IPS-15b (cell line): ENCODE measurements around the gene HMGCL.
"Not testable (repeated sequence)": the region's sequence is repeated elsewhere in the genome, so short reads cannot be mapped to it uniquely, and the experiment has no call there.

ENCODE experiments used
- H3K27me3 ChIP-seq: one replicate; pipeline ENCODE4 v1.6.1; 2013; ENCODE audit warnings: low read length; ENCODE audit not compliant: control insufficient read depth, insufficient read depth
- H3K36me3 ChIP-seq: one replicate; pipeline ENCODE4 v1.6.1; 2013; ENCODE audit warnings: low read length; ENCODE audit not compliant: control insufficient read depth, insufficient read depth
- H3K4me1 ChIP-seq: one replicate; pipeline ENCODE4 v1.6.1; 2013; ENCODE audit warnings: mild to moderate bottlenecking, low read length; ENCODE audit not compliant: control insufficient read depth, insufficient read depth
- H3K4me3 ChIP-seq: one replicate; pipeline ENCODE4 v1.5.1; 2013; ENCODE audit warnings: low read depth, low read length
- H3K9ac ChIP-seq: one replicate; pipeline ENCODE4 v1.6.1; 2013; ENCODE audit warnings: low read depth, mild to moderate bottlenecking, low read length
- H3K9me3 ChIP-seq: one replicate; pipeline ENCODE4 v1.6.1; 2013; ENCODE audit warnings: mild to moderate bottlenecking, low read length; ENCODE audit not compliant: control insufficient read depth, insufficient read depth

Gene HMGCL

GRCh38 chr1:23796466-23797271, 28.6 kb downstream of the HMGCL start:
- Histone ChIP-seq H3K4me1 (peaks cover 5% of the 10 kb centered on the region), H3K4me3 (no peak overlapping the region), H3K9ac (no peak overlapping the region), H3K36me3 (peaks cover 42% of the 10 kb centered on the region), H3K27me3 (peaks cover 3% of the 10 kb centered on the region), H3K9me3 (no peaks in the 10 kb centered on the region)

DNA sequence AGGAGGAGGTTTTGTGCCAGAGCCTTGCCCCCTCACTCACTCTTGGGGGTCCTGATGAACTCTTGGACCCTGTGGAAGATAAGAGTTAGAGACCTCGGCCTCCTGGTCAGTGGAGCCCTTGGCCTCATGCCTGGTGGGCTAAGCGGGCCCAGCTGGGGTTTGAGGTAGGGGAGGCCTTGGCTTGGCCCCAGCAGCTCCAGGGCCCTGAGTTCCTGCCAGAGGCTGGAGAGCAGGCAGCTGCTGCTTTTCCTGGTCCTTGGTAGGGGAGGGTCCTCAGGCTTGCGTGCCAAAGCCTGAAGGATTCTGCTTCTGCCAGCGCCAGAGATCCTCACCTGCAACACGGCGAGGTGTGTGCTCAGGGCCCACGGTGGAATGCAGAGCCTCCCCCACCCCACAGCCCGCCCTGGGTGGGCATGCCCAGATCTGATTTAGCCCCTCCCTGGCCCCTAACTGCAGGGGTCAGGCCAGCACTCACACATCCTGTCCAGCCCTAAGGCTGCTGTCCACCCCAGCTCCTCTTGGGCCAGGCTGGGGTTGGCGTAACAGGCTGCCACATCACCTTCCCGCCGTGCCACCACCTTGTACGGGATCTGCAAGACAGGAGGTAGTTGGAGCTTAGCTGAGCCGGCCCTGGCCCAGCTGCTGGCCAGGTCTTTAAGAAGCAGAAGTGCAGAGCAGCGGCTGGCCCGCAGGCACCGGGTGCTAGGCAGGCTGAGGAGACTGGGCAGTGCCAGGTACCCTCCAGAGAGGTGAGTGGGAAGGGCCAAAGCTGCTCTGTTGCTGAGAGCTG, 29.4 kb downstream of the HMGCL start:
- Histone ChIP-seq H3K9ac (no peak overlapping the region), H3K27me3 (no peaks in the 10 kb centered on the region), H3K36me3 (peaks cover 42% of the 10 kb centered on the region), H3K4me3 (no peak overlapping the region), H3K4me1 (peaks cover 5% of the 10 kb centered on the region), H3K9me3 (no peaks in the 10 kb centered on the region)

DNA sequence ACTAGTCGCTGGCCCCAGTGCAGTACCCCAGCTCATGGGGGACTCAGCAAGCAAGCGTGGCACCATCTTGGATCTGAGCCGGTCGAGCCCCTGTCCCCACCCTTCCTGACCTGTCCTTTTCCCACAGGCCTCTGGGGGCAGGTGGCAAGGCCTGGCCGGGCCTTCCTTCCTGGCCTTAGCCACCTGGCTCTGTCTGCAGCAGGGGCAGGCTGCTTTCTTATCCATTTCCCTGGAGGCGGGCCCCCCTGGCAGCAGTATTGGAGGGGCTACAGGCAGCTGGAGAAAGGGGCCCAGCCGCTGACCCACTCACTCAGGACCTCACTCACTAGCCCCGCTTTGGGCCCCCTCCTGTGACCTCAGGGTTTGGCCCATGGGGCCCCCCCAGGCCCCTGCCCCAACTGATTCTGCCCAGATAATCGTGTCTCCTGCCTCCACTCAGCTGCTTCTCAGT, 30.5 kb downstream of the HMGCL start:
- Histone ChIP-seq H3K36me3 (peaks cover 42% of the 10 kb centered on the region), H3K4me1 (peaks cover 11% of the 10 kb centered on the region)
- H3K27me3 ChIP-seq, H3K4me3 ChIP-seq, H3K9me3 ChIP-seq, H3K9ac ChIP-seq: not testable (repeated sequence)

GRCh38 chr1:23793861-23794731, 31.1 kb downstream of the HMGCL start:
- peaks cover 42% of the 10 kb centered on the region for H3K36me3 ChIP-seq

DNA sequence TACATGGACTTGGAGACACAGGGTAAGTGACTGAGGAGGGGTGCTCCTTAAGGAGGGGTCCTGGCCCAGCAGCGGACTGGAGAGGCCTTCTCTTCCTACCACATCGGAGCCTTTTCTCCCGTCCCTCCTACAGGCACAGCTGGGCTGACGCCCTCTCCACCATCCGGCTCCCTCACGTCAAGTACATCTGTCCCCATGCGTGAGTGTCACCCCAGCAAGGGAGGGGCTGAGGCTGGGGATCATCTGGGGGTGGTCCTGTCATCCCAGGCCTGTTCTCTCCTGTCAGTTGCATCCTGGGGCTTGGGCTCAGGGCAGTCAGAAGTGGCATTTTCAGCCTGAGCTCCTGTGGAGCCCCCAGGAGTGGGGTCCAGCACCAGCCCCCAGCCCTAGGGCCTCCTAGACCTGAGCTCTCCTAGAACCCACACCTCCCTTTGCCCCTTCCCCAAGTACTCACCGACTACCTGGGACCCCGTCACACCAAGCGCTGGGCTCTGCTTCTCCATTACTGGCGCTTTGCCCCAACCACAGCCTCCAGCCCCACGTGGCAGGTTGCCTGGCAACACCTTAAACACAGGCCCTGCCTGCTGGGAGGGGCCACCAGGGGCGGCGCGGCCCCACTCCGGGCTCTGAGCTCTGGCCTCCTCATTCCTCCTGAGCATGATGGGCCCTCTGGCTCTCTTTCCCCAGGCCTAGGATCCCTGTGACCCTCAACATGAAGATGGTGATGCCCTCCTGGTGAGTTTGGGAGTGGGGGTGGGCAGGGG, 32.0 kb downstream of the HMGCL start:
- H3K36me3 ChIP-seq, result peaks cover 35% of the 10 kb centered on the region
- no peak overlapping the region for H3K9ac ChIP-seq
- H3K27me3 ChIP-seq, result no peaks in the 10 kb centered on the region
- H3K4me3 ChIP-seq, result no peak overlapping the region
- peaks cover 6% of the 10 kb centered on the region for H3K4me1 ChIP-seq
- H3K9me3 ChIP-seq, result no peaks in the 10 kb centered on the region

More at GRCh38 chr1:23793861-23794731, 31.1 kb downstream of the HMGCL start:
- Histone ChIP-seq H3K4me3 (no peak overlapping the region), H3K4me1 (peaks cover 9% of the 10 kb centered on the region), H3K27me3 (no peaks in the 10 kb centered on the region), H3K9ac (no peak overlapping the region), H3K9me3 (no peaks in the 10 kb centered on the region)

DNA sequence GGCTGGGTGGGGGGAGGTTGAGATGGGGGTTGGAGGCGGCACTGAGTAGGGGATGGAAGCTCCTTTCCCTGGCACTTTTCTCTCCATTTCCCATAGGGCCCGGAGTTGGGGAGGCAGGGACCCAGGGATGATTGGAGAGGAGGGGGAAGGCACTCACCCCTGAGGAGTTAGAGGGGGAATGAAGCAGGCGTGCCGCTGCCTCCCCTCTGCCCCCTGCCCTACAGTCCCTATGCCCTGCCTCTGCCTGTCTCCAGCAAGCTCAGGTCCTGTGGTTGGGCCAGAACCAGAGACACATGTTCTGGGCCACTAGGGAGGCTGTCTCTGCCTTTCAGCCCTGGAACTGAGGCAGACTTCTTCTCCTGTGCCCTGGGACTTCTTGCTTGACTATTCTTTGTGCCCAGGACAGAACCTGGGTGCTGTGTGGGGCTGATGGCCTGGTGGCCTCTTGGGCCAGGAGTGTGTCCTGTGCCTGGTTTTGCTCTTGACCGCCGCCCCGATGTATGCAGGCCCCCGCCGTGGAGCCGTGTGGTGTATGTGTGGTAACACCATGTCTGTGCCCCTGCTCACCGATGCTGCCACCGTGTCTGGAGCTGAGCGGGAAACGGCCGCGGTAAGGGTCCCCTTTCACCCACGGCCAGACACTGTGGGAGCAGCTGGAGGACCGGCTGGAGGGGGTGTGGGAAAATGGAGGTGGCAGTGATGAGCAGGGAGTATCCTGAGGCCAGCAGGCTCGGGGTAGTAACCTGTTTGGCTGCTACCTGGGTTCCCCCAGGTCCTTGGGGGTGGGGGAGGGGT, 32.9 kb downstream of the HMGCL start:
- Histone ChIP-seq H3K4me3 (peak overlapping the region; percentile 99), H3K9me3 (no peaks in the 10 kb centered on the region), H3K27me3 (no peaks in the 10 kb centered on the region), H3K9ac (peak overlapping the region; percentile 66), H3K36me3 (peaks cover 29% of the 10 kb centered on the region), H3K4me1 (peaks cover 6% of the 10 kb centered on the region)

DNA sequence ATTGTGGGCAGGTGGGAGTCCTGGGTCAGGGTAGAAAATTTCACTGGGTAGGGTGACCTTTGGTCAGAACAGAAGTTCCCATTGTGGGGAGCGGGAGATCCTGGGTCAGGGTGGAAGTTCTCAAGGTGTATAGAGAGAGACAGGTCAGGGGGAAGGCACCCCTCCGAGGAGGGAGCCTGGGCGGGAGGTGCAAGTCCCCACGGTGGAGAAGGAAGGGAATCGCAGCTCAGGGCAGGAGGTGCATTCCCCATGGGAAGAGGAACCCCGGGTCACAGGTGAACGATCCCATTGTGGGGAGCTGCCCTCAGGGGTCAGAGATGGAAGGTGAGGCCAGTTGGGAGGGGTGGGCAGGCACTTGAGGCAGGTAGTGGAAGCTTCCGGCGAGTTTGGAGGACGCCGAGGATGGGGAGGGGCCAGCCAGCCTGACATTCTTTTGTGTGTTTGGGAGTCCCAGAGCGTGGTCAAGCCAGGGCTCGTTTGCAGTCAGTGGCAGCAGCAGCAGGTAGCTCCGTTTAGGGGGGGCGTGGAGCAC, 33.6 kb downstream of the HMGCL start:
- Histone ChIP-seq H3K27me3 (no peaks in the 10 kb centered on the region), H3K9ac (peak overlapping the region; percentile 76), H3K9me3 (no peaks in the 10 kb centered on the region), H3K36me3 (peaks cover 27% of the 10 kb centered on the region), H3K4me1 (peaks cover 6% of the 10 kb centered on the region), H3K4me3 (peak overlapping the region; percentile 99)

DNA sequence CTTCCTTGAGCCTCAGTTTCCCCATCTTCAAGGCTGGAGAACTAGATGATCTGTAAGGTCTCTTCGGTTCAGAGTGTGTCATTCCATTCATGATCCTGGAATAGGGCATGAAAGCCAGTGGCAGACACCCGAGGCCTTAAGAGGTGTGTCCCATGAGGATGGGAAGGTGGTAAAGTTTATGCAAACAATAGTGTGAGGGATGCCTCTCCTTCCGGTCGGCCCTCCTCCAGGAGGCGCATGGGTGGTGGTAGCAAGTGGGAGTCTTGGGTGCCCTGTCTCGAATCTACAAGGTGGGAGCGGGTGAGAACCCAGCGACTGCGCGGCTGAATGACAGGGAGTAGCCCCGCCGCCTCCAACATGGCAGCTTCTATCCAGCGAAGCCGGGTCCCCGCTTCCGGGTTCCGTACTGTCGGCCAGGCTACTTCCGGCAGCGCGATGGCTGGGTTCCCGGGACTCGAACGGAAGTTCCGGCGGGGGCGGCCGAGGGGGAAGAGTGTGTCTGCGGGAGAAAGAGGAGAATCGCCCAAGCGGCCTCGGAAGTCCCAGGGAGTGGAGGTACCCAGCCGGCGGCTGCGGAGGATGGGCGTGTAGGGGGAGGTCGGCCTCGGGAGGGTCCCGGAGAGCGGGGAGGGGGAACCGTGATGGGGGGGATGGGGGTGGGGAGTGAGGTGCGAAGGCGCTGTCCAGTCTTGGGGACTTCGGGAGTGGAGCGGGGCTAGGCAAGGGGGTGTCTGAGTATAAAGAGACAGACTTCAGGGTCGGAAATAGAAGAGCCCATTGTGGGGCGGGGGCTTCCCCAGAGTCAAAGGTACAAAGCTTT, 34.3 kb downstream of the HMGCL start, which contains the start of gene LYPLA2:
TSS of gene LYPLA2 (plus strand) at position 450 of the 820 bp plus-strand sequence. CDS start 1,538 bp downstream, outside the sequence.
- H3K27me3 ChIP-seq, result no peaks in the 10 kb centered on the region
- H3K9ac ChIP-seq, result peak within 1 kb of the TSS; percentile 76
- no peaks in the 10 kb centered on the region for H3K9me3 ChIP-seq
- peaks cover 6% of the 10 kb centered on the region for H3K4me1 ChIP-seq
- peaks cover 24% of the 10 kb centered on the region for H3K36me3 ChIP-seq
- peak within 1 kb of the TSS; percentile 99 for H3K4me3 ChIP-seq

DNA sequence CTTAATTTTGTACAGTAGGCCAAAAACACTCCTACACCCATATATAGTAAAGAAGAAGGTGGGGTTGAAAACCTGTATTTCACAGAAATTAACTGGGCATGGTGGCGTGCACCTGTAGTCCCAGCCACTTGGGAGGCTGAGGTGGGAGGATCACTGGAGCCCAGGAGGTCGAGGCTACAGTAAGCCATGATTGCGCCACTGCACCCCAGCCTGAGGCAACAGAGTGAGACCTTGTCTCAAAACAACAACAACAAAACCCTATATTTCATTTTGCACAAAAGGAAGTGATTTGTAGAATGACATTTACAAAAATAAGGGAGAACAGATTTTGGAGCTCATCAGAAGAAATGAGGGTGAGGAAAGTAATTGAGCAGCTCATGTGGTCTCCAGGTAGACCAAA, 36.5 kb downstream of the HMGCL start:
- H3K9ac ChIP-seq, result no peak overlapping the region
- H3K4me1 ChIP-seq, result peaks cover 6% of the 10 kb centered on the region
- H3K27me3 ChIP-seq, result no peaks in the 10 kb centered on the region
- H3K4me3 ChIP-seq, result no peak overlapping the region
- no peaks in the 10 kb centered on the region for H3K9me3 ChIP-seq
- peaks cover 17% of the 10 kb centered on the region for H3K36me3 ChIP-seq
